Measurements from ENCODE around the gene NAB1.
A peak's percentile ranks its signal among the peaks of the same experiment; 100 is the strongest.
"Not testable (repeated sequence)": the region's sequence is repeated elsewhere in the genome, so short reads cannot be mapped to it uniquely, and the experiment has no call there.

NAB1 gene

DNA sequence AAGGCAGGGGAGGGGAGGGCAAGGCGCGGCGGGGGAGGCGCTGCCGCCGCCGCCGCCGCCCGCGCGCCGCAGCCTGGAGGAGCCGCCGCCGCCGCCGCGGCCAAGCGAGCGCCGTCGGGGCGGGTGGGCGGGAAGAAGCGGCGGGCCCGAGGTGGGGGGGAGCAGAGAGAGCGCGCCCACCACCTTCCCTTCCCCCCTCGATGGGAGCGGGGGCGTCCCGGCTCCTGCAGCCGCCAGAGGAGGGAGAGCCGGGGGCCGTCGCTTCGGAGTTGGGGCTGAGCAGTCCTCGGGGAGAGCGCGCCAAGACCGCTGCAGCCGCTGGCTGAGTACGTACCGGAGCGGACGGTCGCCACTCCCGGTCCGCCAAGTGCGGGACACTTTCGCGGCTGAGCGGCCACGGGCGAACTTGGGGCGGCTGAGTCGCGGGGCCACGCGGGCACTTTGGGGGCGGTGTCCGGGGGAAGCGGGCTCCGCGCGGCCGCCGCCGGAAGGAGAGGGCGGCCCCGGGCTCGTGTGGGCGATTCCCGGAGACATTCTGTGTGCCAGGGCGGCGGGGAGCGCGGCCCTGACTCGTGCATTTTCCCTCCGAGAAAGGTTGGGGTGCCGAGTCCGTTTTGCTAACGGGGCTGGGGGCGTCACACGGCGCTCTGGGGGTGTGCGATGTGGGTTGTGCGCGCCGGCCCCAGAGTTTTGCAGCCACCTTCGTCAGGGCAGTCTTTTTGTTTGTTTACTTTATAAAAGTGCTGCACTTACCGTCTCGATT lies at the start of gene NAB1:
Gene NAB1 (plus strand): TSS at position 49 of the 763 bp plus-strand sequence. CDS start 10,094 bp downstream, outside the sequence.
- TF ChIP-seq, protein P1, sequence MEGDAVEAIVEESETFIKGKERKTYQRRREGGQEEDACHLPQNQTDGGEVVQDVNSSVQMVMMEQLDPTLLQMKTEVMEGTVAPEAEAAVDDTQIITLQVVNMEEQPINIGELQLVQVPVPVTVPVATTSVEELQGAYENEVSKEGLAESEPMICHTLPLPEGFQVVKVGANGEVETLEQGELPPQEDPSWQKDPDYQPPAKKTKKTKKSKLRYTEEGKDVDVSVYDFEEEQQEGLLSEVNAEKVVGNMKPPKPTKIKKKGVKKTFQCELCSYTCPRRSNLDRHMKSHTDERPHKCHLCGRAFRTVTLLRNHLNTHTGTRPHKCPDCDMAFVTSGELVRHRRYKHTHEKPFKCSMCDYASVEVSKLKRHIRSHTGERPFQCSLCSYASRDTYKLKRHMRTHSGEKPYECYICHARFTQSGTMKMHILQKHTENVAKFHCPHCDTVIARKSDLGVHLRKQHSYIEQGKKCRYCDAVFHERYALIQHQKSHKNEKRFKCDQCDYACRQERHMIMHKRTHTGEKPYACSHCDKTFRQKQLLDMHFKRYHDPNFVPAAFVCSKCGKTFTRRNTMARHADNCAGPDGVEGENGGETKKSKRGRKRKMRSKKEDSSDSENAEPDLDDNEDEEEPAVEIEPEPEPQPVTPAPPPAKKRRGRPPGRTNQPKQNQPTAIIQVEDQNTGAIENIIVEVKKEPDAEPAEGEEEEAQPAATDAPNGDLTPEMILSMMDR (IDR thresholded peaks at IDR 0.05; ENCODE audit: low read depth, low read length): no peak

DNA sequence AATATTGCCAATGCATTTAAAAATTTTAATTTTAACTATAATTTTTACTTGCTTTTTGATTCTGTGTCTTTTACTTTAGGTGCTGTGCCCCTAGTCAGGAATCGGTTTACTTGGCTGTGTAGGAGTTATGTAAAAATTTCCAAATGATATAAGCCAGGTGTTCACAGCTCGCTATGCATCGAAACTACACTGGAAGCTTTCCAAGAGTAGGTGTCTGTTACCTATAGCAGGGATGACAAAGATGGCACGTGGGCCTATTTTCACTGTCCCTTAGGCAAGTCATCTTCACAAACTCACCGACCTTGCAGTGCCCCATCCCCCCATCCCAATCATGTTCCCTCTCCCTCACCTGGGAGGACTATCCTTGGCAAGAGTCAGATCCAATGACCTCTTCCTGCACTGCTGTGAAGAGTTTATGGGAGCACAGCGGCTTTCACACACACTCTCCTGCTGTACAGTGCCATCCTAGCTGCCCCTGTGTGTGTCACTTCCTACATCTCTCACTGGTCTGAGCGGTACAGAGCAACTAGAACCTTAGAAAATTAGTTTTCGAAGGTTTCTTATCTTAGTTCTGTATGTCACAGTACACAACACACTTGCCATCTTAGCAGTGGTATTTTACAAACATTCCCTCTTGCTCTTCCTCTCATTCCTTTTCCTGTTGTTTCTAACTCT lies 49.2 kb upstream of the NAB1 start:
- H3K4me3 ChIP-seq (ENCODE audit: low read depth, low read length): no peak overlapping the region
- TF ChIP-seq, protein P1 (IDR thresholded peaks at IDR 0.05; ENCODE audit: low read depth, low read length): no peak

More for the DNA sequence above, at the start of gene NAB1:
- peak within 1 kb of the TSS; percentile 72 for H3K4me3 ChIP-seq (ENCODE audit: low read depth, low read length)

DNA sequence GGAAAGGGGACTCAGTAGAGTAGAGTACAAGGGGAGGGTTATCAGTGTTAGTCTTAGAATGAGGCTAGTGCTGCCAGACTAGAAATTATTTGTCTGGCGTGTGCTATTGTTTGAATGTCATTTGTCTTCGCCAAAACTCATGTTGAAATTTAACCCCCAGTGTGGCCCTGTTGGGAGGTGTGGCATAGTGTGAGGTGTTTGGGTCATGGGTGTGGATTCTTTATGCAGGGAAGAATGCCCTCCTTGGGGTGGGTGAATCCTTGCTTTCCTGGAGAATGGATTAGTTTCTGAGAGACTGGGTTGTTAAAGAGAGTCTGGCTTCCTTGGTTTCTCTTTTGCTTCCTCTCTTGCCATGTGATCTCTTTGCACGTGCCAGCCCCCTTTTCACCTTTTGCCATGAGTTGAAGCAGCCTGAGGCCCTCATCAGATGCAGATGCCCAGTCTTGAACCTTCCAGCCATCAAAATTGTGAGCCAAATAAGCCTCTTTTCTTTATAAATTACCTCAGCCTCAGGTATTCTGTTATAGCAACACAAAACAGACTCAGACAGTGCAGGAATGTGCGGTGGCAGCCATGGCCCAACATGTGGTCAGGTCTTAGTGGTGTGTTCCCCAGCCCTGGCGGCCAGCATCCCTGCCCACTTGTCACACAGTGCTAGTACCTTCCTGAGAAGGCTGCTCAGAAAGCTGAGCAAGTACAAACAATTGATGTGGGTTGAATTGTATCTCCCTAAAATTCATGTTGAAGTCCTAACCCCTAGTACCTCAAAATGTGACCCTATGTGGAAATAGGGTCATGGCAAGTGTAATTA lies 48.4 kb upstream of the NAB1 start:
- TF ChIP-seq, protein P1 (IDR thresholded peaks at IDR 0.05; ENCODE audit: low read depth, low read length): no peak

DNA sequence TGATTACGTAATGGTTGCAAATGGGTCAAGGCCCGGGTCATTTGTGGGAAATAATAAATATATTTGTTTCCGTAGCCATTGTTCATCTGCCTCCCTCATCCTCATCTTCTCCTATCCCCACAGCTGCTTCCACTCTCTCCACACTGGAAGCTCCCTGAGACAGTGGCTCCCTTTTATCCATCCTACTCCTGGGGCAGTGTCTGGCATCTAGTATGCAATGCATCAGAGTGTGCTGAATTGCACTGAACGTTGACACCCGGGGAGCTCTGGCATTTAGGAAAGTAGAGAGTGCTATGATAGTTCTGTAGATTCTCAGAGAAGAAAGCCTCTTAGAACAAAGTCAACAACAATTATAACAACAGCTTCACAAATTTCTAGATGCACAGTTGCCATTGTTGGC lies 45.5 kb upstream of the NAB1 start:
- TF ChIP-seq, protein P1 (IDR thresholded peaks at IDR 0.05; ENCODE audit: low read depth, low read length): no peak
- H3K4me3 ChIP-seq (ENCODE audit: low read depth, low read length): no peak overlapping the region

More for the DNA sequence above, 48.4 kb upstream of the NAB1 start:
- no peak overlapping the region for H3K4me3 ChIP-seq (ENCODE audit: low read depth, low read length)

GRCh38 chr2:190607014-190607597 lies 41.8 kb upstream of the NAB1 start:
- TF ChIP-seq, protein P1 (IDR thresholded peaks at IDR 0.05; ENCODE audit: low read depth, low read length): no peak
- no peak overlapping the region for H3K4me3 ChIP-seq (ENCODE audit: low read depth, low read length)

DNA sequence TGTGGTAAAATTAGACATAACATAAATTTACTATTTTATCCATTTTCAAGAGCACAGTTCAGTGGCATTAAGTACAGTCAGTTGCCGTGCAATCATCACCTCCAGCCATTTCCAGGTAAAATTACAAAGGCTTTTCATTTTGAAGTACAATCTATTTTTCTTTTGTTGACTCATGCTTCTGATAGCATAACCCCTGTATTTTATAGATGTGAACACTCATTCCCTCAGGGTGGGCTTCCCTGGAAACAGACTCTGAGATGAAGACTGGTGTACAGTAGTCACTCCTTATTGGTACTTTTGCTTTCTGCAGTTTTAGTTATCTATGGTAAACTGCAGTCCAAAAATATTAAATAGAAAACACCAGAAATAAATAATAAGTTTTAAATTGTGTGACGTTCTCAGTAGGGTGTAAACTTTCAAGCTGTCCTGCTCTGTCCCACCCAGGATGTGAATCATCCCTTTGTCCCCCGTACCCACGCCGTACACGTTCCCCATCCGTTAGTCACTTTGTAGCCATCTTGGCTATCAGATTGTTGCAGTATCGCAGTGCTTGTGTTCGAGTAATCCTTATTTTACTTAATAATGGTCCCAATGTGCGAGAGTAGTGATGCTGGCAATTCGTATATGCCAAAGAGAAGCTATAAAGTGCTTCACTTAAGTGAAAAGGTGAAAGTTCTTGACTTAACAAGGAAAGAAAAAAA lies 41.1 kb upstream of the NAB1 start:
- H3K4me3 ChIP-seq (ENCODE audit: low read depth, low read length): 0 out of 2 replicates have a peak overlapping the region, but pooled peaks have one; percentile 20
- TF ChIP-seq, protein P1 (IDR thresholded peaks at IDR 0.05; ENCODE audit: low read depth, low read length): no peak

GRCh38 chr2:190608863-190609262 lies 40.0 kb upstream of the NAB1 start:
- not testable (repeated sequence) for H3K4me3 ChIP-seq (ENCODE audit: low read depth, low read length)

- not testable (repeated sequence) for H3K4me3 ChIP-seq (ENCODE audit: low read depth, low read length)
Observed at GRCh38 chr2:190609397-190609796, 39.5 kb upstream of the NAB1 start.

DNA sequence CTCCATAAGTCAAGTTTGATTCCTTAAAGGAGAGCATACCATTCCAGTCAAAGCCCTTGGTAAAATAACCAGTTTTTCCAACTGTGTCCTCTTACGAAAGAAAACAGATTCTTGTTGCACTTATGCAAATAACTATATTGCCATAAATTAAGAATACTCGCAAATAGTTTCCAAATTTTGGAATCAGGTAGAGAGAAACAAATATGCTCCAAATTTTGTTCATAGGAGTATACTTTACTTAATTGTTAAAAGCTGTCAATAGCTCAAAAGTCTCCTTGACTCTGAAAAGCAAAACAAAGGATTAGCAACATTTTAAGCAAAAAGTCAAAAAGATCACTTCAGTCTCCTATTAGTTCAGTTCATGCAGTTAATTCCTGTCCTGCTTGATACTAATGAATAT lies 38.4 kb upstream of the NAB1 start:
- not testable (repeated sequence) for H3K4me3 ChIP-seq (ENCODE audit: low read depth, low read length)
